ENCODE results near the gene IFNLR1.
A peak's percentile ranks its signal among the peaks of the same experiment; 100 is the strongest.

The IFNLR1 gene

DNA sequence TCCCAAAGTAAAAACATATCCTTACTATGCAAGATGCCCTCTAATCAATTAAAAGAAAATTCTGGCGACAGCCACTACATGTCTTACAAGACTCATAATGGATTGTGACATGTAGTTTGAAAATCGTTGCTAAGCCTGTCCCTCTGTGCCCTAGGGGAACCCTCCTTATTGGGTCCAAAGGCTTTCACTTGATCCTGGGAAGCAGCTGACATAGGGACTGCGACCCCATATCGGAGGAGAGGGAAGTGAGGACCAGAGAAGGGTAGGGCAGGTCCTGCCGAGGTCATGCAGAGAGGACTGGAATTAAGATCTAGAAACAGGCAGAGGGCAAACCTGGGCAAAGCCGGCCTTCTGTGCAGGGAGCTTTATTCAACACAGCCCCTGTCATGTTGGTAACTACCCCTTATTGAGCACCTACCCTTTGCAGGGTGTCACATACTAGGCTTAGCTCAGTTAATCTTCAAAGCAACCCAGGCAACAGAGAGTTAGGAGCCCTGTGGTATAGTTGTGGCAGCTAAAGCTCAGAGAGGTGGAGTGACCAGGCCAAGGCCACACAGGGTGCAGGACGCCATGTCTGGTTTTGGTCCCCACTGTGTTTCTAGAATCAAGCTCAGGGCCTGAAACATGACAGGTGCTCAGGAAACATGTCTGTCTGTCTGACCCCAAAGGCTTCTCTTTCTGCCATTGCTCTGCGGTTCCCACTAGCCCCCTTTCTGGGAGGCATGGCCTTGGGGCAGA, 18.4 kb upstream of the IFNLR1 start:
- no peak for DNase-seq

- DNase-seq: no peak
Observed at GRCh38 chr1:24204116-24204515, 17.0 kb upstream of the IFNLR1 start.

DNA sequence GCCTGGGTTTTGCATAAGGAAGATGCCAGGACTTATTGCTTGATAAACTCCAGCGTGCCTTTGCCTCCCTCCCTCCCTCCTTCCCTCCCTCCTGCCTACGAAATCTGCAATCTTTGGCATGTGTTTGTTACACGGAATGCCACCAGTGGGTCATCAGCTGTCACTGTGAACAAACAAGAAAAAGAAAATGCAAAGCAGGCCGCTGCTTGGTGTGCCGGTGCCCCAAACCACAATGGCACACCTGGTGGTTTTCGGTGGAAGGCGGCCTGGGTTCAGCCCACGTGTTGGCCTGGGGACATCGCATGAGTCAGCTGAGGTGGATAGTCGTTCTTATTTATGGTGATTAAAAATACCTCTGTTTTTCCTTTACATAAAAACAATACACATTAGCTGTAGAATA, 16.3 kb upstream of the IFNLR1 start:
- DNase-seq: no peak

DNA sequence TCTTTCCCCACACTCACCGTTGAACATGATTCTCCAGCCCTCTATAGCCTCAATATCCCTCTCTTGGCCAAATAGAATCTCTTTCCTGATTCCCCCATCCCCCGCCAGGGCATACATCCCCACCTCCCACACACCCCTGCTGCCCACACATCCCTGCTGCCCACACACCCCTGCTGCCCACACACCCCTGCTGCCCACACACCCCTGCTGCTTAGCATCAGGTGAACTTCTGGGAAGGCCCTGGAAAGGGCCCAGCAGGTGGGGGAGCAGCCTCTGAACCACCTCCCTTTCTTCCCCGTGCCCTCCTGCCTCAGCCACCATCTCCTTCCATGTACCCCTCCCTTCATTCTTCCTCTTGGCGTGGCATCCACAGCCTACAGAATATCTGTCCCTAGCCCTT, 15.9 kb upstream of the IFNLR1 start:
- no peak for DNase-seq

GRCh38 chr1:24202556-24202955, 15.5 kb upstream of the IFNLR1 start:
- DNase-seq: no peak

- DNase-seq: peak; percentile 58
Observed at GRCh38 chr1:24201941-24202440, 14.9 kb upstream of the IFNLR1 start.

GRCh38 chr1:24199291-24199900, 12.3 kb upstream of the IFNLR1 start:
- DNase-seq: peak; percentile 67

DNA sequence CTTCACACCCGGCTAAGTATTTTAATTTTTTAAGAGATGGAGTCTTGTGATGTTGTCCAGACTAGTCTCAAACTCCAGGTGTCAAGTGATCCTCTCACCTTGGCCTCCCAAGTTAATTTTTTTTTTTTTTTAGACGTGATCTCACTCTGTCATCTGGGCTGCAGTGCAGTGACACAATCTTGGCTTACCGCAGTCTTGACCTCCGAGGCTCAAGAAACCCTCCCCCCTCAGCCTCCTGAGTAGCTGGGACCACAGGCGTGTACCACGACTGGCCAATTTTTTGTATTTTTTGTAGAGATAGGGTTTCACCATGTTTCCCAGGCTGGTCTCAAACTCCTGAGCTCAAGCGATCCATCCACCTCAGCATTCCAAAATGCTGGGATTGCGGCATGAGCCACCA, 11.7 kb upstream of the IFNLR1 start:
- DNase-seq: no peak

DNA sequence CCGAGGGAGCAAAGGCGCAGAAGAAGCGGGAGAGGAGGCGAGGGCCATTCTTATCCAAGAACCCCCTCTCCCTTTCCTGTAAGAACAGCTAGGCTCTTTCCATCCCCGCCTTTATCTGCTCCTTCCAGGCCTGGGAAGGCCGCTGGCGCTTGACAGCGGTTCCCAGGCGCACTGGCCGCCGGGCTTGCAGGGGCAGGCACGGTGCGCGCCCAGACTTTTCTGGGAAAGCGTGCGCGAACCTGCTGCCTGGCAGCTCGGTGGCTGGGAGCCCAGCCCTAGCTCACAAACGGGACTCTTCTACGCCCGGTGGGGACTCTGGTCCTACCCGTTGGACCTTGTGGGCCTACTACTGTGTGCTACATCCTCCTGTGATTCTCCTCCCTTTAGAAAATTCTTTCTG, 8.8 kb upstream of the IFNLR1 start:
- no peak for DNase-seq

GRCh38 chr1:24195136-24195535, 8.0 kb upstream of the IFNLR1 start:
- no peak for DNase-seq

GRCh38 chr1:24193046-24193445, 6.0 kb upstream of the IFNLR1 start:
- DNase-seq: no peak

- DNase-seq: no peak
Observed at GRCh38 chr1:24191860-24192259, 4.8 kb upstream of the IFNLR1 start.

GRCh38 chr1:24190983-24191461, 3.9 kb upstream of the IFNLR1 start:
- DNase-seq: no peak

GRCh38 chr1:24189528-24189927, 2.4 kb upstream of the IFNLR1 start:
- DNase-seq: no peak

GRCh38 chr1:24186711-24186992, 437 bp downstream of the IFNLR1 start:
- DNase-seq: no peak

DNA sequence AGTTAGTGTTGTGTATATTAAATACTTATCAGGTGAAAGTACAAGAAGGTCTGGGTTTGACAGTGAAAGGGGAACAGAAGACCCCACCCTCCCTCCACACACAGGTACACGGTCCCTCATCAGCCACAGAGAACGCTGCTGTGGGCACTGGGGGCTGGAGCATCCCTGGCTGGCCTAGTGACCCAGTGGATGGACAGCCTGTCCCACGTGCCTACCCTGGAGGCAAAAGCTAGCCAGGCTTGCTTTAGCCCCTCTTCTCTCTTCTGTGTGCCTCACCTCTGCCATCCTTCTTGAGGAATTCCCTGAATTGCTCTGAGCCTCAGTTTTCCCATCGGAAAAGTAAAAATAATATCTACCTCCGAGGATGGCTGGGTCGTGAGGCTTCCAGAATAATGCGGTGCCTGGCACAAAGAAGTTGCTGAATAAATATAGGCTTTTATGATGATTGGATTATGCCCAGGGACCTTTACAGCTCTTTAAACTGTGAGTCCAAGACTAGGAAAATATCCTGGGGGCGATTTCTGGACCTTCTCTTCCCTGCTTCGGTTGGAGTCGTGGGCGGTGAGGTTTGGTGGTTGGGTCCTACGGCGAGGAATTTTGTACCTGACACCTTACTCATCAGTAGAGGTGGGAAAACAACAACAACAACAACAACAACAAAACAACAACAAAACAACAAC, 918 bp downstream of the IFNLR1 start:
- no peak for DNase-seq

GRCh38 chr1:24185076-24185475, 2.0 kb downstream of the IFNLR1 start:
- no peak for DNase-seq

DNA sequence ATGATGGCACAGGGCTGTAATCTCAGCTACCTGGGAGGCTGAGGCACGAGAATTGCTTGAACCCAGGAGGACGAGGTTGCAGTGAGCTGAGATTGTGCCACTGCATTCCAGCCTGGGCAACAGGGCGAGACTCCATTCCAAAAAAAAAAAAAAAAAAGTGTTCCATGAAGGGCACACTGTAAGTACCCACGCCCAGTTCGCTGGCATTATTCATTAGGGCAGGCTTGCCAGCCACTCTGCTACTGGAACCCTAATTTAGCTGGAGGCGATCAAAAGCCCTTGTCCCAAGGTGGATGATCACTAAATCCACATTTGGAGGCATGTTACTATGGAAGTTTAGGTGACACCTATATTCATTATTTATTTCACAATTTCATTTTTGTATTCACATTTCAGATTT, 5.0 kb downstream of the IFNLR1 start:
- DNase-seq: no peak

GRCh38 chr1:24181619-24182018, 5.5 kb downstream of the IFNLR1 start:
- DNase-seq: no peak

DNA sequence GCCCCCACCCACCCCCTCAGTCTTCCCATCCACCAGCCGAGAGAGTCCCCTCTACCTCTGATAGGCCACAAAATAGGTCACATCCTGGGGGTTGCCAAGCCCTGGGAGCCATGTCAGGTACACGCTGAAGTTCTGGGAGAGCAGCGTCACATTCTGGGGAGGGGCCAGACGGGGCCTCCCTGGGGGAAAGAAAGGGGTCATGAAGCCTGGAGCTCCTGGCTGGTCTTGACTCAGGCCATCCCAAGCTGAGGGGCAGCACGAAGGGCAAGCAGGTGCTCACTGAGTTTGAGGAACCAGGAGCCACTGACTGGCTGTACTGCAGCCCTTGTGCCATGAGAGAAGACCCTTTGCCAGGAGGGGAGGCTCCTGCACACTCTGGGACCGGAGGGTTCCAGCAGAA, 6.4 kb downstream of the IFNLR1 start:
- DNase-seq: no peak

DNA sequence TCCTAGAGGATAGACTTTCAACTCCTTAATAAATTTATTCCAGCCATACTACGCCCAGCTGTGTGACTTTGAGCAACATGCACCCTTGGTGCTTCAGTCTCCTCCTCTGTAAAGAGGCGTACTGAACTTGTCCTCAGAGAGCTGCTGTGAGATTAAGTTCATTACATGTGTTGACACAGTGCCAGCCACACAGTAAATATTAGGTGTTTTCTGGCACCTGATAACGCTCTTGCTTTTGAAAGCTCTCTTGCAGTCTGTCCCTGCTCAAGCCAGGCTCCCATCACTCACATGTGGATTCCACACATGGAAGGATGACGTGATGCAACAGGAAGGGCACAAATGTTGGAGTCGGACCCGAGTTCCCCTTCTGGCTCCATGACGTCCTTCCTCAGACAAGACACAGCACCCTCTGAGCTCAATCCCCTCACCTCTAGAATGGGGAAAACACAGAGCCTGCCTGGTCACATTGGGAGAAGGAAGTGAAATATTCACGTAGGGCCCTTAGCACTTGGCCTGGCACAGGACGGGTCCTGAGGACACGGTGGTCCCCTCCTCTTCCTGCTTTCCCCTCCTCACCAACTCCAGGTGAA, 7.7 kb downstream of the IFNLR1 start:
- no peak for DNase-seq

- no peak for DNase-seq
Observed at GRCh38 chr1:24178407-24178806, 8.7 kb downstream of the IFNLR1 start.

- no peak for DNase-seq
Observed at GRCh38 chr1:24177161-24177560, 9.9 kb downstream of the IFNLR1 start.

Data from stimulated activated CD4-positive, alpha-beta T cell treated with anti-CD3 and anti-CD28 coated beads, Interleukin-12 subunit alpha, Interleukin-12 subunit beta, amount 100 ng/mL, for 4 hours (primary cell).